HG02610 (cell line): ENCODE measurements around the gene AK4.

Experiments
- ATAC-seq: cut with Tn5 transposase; IDR thresholded peaks from one replicate; pipeline ENCODE4 v1.9.1; 2021; ENCODE audit warnings: mild to moderate bottlenecking, moderate library complexity; ENCODE audit not compliant: unreplicated experiment

The AK4 gene

GRCh38 chr1:65243491-65243890 is 95.5 kb downstream of the AK4 start:
- ATAC-seq: no peak

DNA sequence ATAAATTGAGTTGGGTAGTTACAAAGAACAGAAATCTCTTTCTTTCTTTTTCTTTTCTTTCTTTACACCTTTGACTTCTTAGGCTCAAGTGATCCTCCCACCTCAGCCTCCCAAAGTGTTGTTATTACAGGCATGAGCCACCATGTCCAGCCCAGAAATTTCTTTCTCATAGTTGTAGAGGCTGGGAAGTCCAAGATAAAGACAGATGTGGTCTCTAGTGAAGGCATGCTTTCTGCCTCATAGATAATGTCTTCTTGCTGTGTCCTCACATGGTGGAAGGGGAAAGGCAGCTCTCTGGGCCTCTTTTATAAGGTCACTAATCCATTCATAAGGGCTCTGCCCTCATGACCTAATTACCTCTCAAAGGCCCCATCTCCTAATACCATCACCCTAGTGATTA is 97.3 kb downstream of the AK4 start:
- no peak for ATAC-seq

DNA sequence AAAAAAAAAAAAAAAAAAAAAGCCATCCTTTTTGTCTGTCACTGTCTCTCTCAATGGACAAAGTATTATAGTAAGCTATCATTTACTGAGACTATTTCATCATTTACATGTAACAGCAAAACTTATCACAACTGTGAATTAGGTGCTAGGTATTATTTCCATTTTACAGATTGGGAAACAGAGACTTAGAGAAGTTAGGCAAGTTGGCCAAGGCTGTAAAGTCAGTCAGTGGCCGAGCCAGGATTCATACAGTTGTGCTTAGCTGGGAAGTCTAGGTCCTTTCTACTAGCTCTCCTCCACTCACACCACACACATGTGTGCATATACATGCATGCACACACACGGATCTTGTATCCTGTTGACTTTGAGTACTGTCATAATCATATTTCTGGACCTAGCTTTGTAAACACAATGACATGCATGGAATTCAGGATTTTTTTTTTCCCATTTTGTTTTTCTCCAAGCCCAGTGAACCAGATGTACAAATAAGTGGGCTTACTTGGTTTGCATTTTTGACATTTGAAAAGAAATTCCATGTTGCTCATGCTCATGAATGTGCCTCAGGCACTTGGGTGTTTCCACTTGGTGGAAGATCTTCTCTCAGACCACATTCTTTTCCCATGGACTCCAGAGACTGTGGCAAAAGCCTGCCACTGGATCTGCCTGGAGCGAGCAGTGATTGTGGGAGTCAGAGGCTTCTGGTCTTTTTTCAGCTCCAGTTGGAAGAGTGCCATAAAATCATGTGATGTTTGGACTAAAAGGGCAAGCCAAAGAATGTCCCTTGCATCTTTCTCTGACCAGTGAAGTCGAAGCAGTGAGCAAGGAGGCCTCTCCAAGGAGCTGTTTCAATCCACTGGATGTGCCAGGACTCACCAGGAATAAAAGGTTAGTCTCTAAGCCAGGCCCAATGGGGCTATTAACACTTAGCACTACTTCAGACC is 99.7 kb downstream of the AK4 start:
- ATAC-seq: no peak

GRCh38 chr1:65250826-65251225 is 102.8 kb downstream of the AK4 start:
- no peak for ATAC-seq

GRCh38 chr1:65253800-65254319 is 105.9 kb downstream of the AK4 start:
- peak; percentile 40 for ATAC-seq

DNA sequence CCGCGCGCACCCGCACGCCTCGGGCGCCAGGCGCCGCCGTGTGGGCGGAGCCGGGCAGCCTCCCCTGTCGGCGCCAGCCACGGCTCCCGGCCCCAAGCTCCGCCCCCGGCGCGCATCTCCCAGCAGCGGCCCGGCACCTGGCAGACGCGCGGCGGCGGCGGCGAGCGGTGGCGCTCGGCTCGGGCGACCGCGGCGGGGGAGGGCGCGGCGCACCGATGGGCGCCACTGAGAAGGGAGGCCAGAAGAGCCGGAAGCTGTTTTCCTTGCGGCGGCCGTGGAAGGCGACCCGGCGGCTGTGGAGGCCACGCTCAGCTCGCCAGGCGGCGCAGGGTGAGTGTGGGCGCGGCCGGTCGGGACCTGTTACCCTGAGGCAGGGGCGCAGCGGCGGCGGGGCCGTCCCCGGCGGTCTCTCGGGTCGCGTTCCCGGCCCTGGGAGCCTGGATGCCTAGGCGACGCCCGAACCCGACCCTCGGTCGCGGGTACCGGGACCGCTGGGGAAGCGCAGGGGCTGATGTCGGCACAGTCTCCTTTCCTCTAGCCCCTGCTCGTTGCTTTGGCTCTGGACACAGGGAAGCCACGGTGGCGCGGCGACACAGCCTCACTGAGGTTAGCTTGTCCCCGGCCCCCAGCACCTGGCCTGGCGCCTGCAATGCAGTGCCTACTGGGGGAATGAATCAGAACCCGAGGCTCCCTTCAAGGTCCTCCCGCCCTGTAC is 106.5 kb downstream of the AK4 start:
- ATAC-seq: peak; percentile 98

DNA sequence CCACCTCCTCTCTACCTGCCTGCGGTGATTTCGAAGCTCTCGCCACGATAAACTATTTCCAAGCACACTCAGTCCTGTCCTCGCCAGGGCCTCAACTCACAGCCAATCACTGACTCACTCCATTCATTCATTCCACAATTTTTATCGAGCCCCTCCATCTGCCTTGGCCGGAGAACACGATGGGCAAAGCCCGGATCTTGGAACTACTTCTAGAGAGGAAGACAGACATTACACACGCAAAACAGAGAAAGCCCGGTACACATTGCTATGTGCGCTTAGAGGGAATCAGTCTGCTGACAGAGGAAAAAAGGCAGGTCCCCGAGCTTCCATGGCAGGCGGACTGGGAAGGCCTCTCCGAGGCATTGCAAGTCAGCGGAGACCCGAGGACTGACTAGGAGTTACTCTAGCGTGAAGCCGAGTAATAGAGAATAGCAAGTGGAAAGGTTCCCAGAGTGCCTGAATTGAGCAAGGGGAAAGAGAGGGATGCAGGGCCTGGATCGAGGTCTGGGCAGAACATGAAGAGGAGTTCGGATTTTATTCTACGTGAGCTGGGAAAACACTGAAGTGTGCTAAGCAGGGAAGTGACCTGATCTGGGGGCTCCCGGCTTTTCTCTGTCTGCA is 107.1 kb downstream of the AK4 start:
- ATAC-seq: no peak

- no peak for ATAC-seq
Observed at GRCh38 chr1:65255656-65256050, 107.7 kb downstream of the AK4 start.

GRCh38 chr1:65256860-65257708 is 109.1 kb downstream of the AK4 start:
- no peak for ATAC-seq

- ATAC-seq: no peak
Observed at GRCh38 chr1:65258106-65258505, 110.1 kb downstream of the AK4 start.

DNA sequence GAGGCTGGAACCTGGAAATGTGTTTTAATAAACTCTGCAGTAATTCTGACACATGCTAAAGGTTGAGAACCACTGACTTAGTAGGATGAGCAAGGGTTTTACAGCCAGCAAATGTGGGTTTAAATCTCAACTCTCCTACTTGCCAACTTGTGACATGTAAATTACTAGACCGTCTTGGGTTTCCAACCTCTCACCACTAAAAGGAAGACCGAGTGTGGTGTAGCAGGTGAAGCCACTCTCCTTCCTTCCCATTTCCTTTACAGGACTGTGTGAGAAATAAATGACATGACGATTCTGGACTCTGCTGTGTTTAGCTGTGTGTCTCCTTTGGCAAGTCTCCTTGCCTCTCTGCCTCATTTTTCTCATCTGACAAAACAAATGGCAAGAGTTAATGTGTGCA is 111.8 kb downstream of the AK4 start:
- ATAC-seq: no peak

- peak; percentile 89 for ATAC-seq
Observed at GRCh38 chr1:65260851-65261473, 113.0 kb downstream of the AK4 start.

DNA sequence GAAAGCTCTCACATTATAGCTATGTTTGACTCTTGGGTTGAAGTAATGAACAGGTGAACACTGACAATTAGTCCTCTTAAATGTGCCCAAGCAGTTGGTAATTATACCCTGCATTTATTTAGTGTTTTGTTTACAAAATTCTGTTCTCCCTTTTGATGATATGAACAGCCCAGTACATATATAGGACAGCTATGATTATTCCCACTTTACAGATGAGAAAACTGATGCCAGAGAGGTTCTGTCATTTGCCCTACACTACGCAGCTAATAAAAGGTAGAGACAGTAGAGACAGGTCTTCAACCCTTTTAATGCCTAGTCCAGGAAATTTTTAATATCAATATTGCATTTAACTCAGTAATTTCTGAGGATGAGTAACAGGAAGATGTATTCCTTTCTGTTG is 115.3 kb downstream of the AK4 start:
- ATAC-seq: no peak

DNA sequence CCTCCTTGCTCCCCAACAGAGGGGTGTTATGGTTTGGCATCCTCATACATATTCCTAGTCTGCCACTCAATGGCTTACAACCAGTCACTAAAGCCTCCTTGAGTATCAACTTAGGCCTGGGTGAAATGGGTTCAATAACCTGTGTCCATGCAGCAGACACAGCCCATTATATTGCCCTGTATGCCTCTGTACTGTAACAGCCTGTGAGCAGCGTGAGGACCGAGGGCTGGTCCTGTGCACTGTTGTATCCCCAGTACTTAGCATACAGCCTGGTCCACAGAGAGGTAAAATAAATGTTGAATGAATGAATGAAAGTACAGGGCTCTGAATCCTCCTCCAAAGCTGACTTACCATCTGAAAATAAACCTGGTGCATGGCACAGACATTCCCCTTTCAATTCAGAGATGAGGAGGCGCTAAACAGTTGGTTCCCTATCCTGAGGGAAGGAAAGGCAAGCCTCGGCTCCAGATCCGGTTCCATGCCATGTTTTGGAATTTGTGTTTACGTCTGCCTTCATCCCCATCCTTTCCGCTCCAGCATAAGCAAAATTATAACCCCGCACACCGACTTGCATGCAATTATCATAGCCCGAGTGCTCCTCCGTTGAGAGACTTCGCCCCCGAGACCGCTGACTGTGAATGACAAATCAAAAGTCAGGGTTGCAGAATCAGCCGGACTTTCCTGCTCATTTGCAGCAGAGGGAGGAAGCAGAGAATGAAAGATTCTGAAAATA is 116.4 kb downstream of the AK4 start:
- no peak for ATAC-seq

GRCh38 chr1:65265296-65265650 is 117.3 kb downstream of the AK4 start:
- no peak for ATAC-seq

DNA sequence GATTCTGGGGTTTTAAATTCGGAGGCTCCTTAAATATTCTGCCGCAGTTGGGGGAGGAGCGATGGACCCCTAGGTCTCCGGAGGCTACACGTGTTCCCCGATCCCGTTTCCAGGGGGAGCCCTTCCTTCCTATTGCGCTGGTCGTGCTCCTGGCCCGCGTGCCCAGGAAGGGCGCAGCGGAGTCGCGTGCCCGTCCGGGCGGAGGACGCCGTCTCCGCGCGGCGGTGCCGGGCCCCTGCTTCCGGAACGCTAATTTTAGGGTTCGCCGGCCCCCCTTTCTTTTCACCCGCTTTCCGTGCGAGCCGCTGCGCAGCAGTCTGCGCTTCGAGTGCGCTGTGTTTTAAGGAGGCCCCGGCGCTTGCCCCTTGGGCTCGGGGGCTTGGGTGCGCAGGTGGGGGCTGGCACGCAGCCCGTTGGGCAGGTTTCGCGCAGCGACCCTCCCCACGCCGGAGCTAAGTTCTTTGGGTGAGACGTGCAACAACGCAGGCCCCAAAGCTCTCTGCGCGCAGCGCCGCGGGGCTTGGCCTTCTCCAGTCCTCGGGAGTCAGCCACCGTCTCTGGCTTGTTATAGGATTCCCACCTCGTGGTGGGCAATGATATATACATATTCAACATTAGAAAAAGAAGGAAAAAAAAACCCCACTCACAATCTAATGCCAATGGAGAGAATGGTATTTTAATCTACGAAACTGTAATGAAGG is 117.8 kb downstream of the AK4 start:
- no peak for ATAC-seq

DNA sequence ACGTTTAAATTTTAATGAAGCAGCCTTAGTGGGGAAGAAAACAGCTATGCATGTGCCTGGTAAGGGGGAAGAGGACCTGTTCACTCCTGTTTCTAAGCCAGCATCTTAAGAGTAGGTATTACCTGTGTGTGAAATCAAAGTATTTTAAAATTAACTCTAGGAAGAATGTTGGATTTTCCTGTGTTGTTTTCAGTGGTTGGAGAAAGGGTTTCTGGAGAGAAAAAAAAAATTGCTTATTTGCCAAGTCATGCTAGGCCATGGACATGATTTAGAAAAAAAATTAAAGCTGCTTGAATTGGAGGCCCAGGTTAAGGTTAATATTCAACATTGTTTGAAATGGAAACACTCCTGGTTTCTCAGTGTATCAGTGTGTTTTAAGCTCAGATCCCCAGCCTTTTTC is 118.5 kb downstream of the AK4 start:
- ATAC-seq: no peak

- ATAC-seq: no peak
Observed at GRCh38 chr1:65267271-65267670, 119.3 kb downstream of the AK4 start.

DNA sequence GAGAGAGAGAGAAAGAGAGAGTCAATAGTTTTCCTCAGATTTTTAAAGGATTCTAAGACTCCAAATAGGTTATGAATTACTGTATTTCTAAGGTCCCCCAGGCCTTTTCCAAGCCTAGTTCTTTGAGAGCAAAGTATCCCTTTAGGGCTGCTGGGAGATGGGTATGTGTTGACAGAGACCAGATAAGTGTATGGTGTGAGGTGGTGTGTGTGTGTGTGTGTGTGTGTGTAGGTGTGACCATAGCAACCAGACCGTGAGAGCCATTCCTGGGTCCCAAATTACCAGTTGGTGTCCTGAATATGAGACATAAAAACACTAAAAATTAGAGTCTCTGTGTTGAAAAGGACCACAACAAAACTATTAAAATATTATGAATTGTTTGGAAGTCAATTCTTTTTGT is 119.7 kb downstream of the AK4 start:
- no peak for ATAC-seq
